ENCODE data around the gene MGAT5B. TPM values are rescaled to one million over a fixed set of nuclear protein-coding genes. Genes with fewer than 3 reads are reported as not detected.
A peak's percentile ranks its signal among the peaks of the same experiment; 100 is the strongest.

MGAT5B gene
- total and polyA plus RNA-seq, 9 of the 15 experiments (the other 6 are each of a cell fraction or from before 2014, with no cell fraction given): 0.09 to 0.43 (median 0.18) TPM; not detected in 4

DNA sequence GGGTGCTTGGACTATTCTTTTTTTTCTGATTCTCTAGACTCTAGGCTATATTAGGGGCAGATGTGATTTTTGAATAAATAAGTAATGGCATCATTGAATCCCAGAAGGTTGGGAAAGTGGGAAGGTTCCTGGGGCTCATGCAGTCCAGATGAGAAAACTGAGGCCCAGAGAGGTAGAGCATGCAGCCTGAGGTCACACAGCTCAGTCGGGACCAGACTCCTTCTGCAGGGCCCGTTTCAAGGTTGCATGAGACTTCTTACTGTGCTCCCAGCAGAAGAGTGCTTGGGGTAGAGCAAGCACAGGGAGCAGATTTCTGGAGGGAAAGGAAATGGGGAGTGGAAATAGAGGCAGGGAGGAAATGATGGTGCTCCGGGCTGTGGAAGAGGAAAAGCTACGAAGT, 59.8 kb downstream of the MGAT5B start:
- TF ChIP-seq RBM25 (IDR thresholded peaks at IDR 0.05; ENCODE audit: low read depth, low read length, severe bottlenecking) (peak; percentile 64), ZFP36 (IDR thresholded peaks at IDR 0.05; ENCODE audit: low read depth, low read length, partially characterized antibody) (peak; percentile 63), ZNF778 (CRISPR knock-in tag; IDR thresholded peaks at IDR 0.05) (no peak)
- no peaks in the 10 kb centered on the region for H3K36me3 ChIP-seq (ENCODE audit: control insufficient read depth, insufficient read depth, low read length)
- CTCF ChIA-PET (ENCODE audit: low intra/inter-chr PET ratio): no interaction called here
- ATAC-seq (no peak), DNase-seq (ENCODE audit: extremely low read depth in 1 of 4, low spot score in 3 of 4) (no peak), FAIRE-seq (no peak)
- H3K4me3 ChIP-seq: no peak overlapping the region
- H3K4me1 ChIP-seq (replicated peaks in 1 of 2; ENCODE audit: control insufficient read depth in 2 of 2, insufficient read depth in 2 of 2, low read length in 2 of 2): 0 out of 5 replicates have a peak, but pooled peaks cover 0 to 3% of the 10 kb centered on the region in 2 experiments
- H3K9me3 ChIP-seq (replicated peaks; ENCODE audit: control insufficient read depth, insufficient read depth, low read depth, low read length): no peaks in the 10 kb centered on the region
- POLR2A ChIA-PET: no interaction called here
- H3K79me2 ChIP-seq (ENCODE audit: control insufficient read depth, insufficient read depth, low read length): no peaks in the 10 kb centered on the region
- H3K27me3 ChIP-seq (ENCODE audit: control insufficient read depth in 2 of 2, insufficient read depth in 2 of 2, low read length in 2 of 2): peaks cover 21 to 57% of the 10 kb centered on the region in 2 experiments; a peak in 4 of 5 replicates
- H3K9me1 ChIP-seq (ENCODE audit: control insufficient read depth, insufficient read depth, low read length): peaks cover 2% of the 10 kb centered on the region
- in situ Hi-C loops (cut with MboI) (no loop called here), intact Hi-C loops (cut with micrococcal nuclease) (no loop called here)
- BruUV-seq (replicated peaks): no TSS peak
- no peak overlapping the region for H3K4me2 ChIP-seq (ENCODE audit: insufficient read depth, low read length)
- no peak overlapping the region for H3K27ac ChIP-seq (ENCODE audit: extremely low read depth, low read depth, low read length)
- no peaks in the 10 kb centered on the region for H4K20me1 ChIP-seq (replicated peaks; ENCODE audit: control insufficient read depth, insufficient read depth, low read length)
- no peak overlapping the region for H2AFZ ChIP-seq (ENCODE audit: low read depth, low read length)
- WGBS (ENCODE audit: insufficient coverage, low coverage, missing lambda C conversion rate): 8% methylated on average over 4 of the region's 4 CpGs
- H3K9ac ChIP-seq (ENCODE audit: insufficient read depth in 1 of 2, low read depth in 2 of 2, low read length in 2 of 2): no peak overlapping the region

DNA sequence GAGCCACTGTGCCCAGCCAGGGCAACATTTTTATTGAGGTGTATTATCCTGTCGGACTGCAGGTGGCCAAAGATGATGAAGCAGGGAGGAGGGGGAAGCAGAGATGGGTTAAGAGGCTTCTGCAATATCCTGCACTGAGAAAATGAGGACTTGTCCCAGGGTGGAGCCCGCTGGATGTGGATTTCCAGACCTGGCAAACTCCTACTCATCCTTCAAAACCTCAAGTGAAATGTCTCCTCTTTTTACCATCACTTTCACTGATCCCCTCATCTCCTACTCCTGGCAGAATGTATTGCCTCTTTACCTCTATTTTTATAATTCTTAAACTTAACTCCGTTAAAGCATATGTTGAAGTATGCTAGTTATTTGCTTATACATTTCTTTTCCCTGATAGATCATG, 60.9 kb downstream of the MGAT5B start:
- no peak overlapping the region for H3K9ac ChIP-seq (ENCODE audit: insufficient read depth in 1 of 2, low read depth in 2 of 2, low read length in 2 of 2)
- ATAC-seq: no peak
- CTCF ChIA-PET (ENCODE audit: low intra/inter-chr PET ratio): no interaction called here
- no peak for FAIRE-seq
- H3K4me1 ChIP-seq (replicated peaks in 1 of 2; ENCODE audit: control insufficient read depth in 2 of 2, insufficient read depth in 2 of 2, low read length in 2 of 2): 0 out of 5 replicates have a peak, but pooled peaks cover 0 to 3% of the 10 kb centered on the region in 2 experiments
- no peak for TF ChIP-seq POLR2AphosphoS2 (IDR thresholded peaks at IDR 0.05; ENCODE audit: low read length)
- TF ChIP-seq ARID1B (IDR thresholded peaks at IDR 0.05): no peak
- TF ChIP-seq PURB (CRISPR knock-in tag; IDR thresholded peaks at IDR 0.05; ENCODE audit: low read depth): no peak
- H3K4me3 ChIP-seq: no peak overlapping the region
- WGBS (ENCODE audit: insufficient coverage, low coverage, missing lambda C conversion rate): 0% methylated on average over 3 of the region's 3 CpGs
- H3K9me1 ChIP-seq (ENCODE audit: control insufficient read depth, insufficient read depth, low read length): no peaks in the 10 kb centered on the region
- no peaks in the 10 kb centered on the region for H3K79me2 ChIP-seq (ENCODE audit: control insufficient read depth, insufficient read depth, low read length)
- BruUV-seq (replicated peaks): no TSS peak
- POLR2A ChIA-PET: interaction anchor here (0.7 kb wide), 2 partner anchors 12 to 102 kb away, joined by 3 read pairs; no protein-coding TSS in a partner anchor
- H3K36me3 ChIP-seq (ENCODE audit: control insufficient read depth, insufficient read depth, low read length): no peaks in the 10 kb centered on the region
- no peak overlapping the region for H3K4me2 ChIP-seq (ENCODE audit: insufficient read depth, low read length)
- intact Hi-C loops (cut with micrococcal nuclease): no loop called here
- no peaks in the 10 kb centered on the region for H4K20me1 ChIP-seq (replicated peaks; ENCODE audit: control insufficient read depth, insufficient read depth, low read length)
- in situ Hi-C loops (cut with MboI): no loop called here
- no peak overlapping the region for H3K27ac ChIP-seq (ENCODE audit: extremely low read depth, low read depth, low read length)
- no peaks in the 10 kb centered on the region for H3K9me3 ChIP-seq (replicated peaks; ENCODE audit: control insufficient read depth, insufficient read depth, low read depth, low read length)
- peaks cover 32 to 63% of the 10 kb centered on the region in 2 experiments; a peak in 4 of 5 replicates for H3K27me3 ChIP-seq (ENCODE audit: control insufficient read depth in 2 of 2, insufficient read depth in 2 of 2, low read length in 2 of 2)
- DNase-seq (ENCODE audit: extremely low read depth in 1 of 4, low spot score in 3 of 4): no peak
- H2AFZ ChIP-seq (ENCODE audit: low read depth, low read length): no peak overlapping the region
